Measurements from ENCODE around the gene GRIA3. TPM values are rescaled to one million over a fixed set of nuclear protein-coding genes. Genes with fewer than 3 reads are reported as not detected.
A peak's percentile ranks its signal among the peaks of the same experiment; 100 is the strongest.
"Not testable (repeated sequence)": the region's sequence is repeated elsewhere in the genome, so short reads cannot be mapped to it uniquely, and the experiment has no call there.

Gene GRIA3
- total RNA-seq, 1 experiment from 2014 or later: 1.4 TPM

GRCh38 chrX:123282241-123282640, 98.2 kb downstream of the GRIA3 start:
- WGBS (ENCODE audit: extremely low coverage, insufficient read length, low lambda C conversion rate): no CpG with 5 or more reads among the region's 5 CpGs
- no peak overlapping the region for H2BK5ac ChIP-seq (ENCODE audit: insufficient read length, low read length)
- H2BK120ac ChIP-seq (ENCODE audit: low read depth, low read length, poor library complexity, severe bottlenecking): no peak overlapping the region
- peaks cover 14% of the 10 kb centered on the region for H3K9me3 ChIP-seq (ENCODE audit: control insufficient read depth, low read depth, low read length)
- H3K4me1 ChIP-seq (ENCODE audit: insufficient read depth, low read length): no peaks in the 10 kb centered on the region
- no peak overlapping the region for H3K14ac ChIP-seq (ENCODE audit: insufficient read depth, low read length)
- H2BK15ac ChIP-seq (ENCODE audit: low read depth, low read length): no peak overlapping the region
- H3K4ac ChIP-seq (ENCODE audit: low read depth, low read length): no peak overlapping the region
- no peaks in the 10 kb centered on the region for H3K79me2 ChIP-seq (ENCODE audit: insufficient read depth, low read length)
- H3K36me3 Mint-ChIP-seq (ENCODE audit: insufficient read depth in 1 of 3, low read depth in 3 of 3): peaks cover 3 to 9% (median 5%) of the 10 kb centered on the region in 3 experiments; a peak in 4 of 7 replicates
- H3K56ac ChIP-seq (ENCODE audit: insufficient read length, low read depth, low read length): no peak overlapping the region
- H4K5ac ChIP-seq (ENCODE audit: insufficient read length, low read depth, low read length): no peak overlapping the region
- H4K20me1 ChIP-seq (ENCODE audit: control insufficient read depth, insufficient read depth, insufficient read length): no peaks in the 10 kb centered on the region
- no peak overlapping the region for H4K91ac ChIP-seq (ENCODE audit: insufficient read length, low read depth, low read length)
- TF ChIP-seq, protein P1, sequence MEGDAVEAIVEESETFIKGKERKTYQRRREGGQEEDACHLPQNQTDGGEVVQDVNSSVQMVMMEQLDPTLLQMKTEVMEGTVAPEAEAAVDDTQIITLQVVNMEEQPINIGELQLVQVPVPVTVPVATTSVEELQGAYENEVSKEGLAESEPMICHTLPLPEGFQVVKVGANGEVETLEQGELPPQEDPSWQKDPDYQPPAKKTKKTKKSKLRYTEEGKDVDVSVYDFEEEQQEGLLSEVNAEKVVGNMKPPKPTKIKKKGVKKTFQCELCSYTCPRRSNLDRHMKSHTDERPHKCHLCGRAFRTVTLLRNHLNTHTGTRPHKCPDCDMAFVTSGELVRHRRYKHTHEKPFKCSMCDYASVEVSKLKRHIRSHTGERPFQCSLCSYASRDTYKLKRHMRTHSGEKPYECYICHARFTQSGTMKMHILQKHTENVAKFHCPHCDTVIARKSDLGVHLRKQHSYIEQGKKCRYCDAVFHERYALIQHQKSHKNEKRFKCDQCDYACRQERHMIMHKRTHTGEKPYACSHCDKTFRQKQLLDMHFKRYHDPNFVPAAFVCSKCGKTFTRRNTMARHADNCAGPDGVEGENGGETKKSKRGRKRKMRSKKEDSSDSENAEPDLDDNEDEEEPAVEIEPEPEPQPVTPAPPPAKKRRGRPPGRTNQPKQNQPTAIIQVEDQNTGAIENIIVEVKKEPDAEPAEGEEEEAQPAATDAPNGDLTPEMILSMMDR (conservative IDR thresholded peaks at IDR 0.05): no peak
- H4K8ac ChIP-seq (replicated peaks; ENCODE audit: insufficient read length, low read depth, low read length): no peak overlapping the region
- H3T11ph ChIP-seq (ENCODE audit: low read length): no peak overlapping the region
- no peak overlapping the region for H3K27ac ChIP-seq (ENCODE audit: insufficient read length, low read depth, low read length)
- no peak overlapping the region for H3K18ac ChIP-seq (ENCODE audit: insufficient read length, low read depth, low read length)
- H2AK5ac ChIP-seq (ENCODE audit: insufficient read length, low read length): no peak overlapping the region
- no peak overlapping the region for H3K9ac ChIP-seq (ENCODE audit: extremely low read depth, insufficient read length, low read length)
- H2AFZ ChIP-seq (ENCODE audit: low read length): no peak overlapping the region
- peaks cover 25 to 79% of the 10 kb centered on the region in 2 experiments for H3K9me3 Mint-ChIP-seq
- H3K23me2 ChIP-seq (ENCODE audit: insufficient read length, low read depth, low read length, poor library complexity, severe bottlenecking): no peaks in the 10 kb centered on the region
- H2BK20ac ChIP-seq (ENCODE audit: low read depth, low read length, poor library complexity, severe bottlenecking): no peak overlapping the region
- no peak for DNase-seq
- H3K4me1 Mint-ChIP-seq: 0 out of 4 replicates have a peak, but pooled peaks cover 0 to 4% of the 10 kb centered on the region in 2 experiments
- H3K79me1 ChIP-seq (ENCODE audit: insufficient read depth, low read depth, low read length, poor library complexity, severe bottlenecking): no peaks in the 10 kb centered on the region
- H3K23ac ChIP-seq (ENCODE audit: insufficient read length, low read depth, low read length): no peak overlapping the region
- H3K4me2 ChIP-seq (ENCODE audit: insufficient read depth, insufficient read length, low read length): no peak overlapping the region
- H3K4me3 Mint-ChIP-seq: no peak overlapping the region
- no peak overlapping the region for H3K27ac Mint-ChIP-seq
- H3K27me3 ChIP-seq (ENCODE audit: insufficient read depth, low read length): no peaks in the 10 kb centered on the region; the same call in 1 of the 2 replicates
- H3K27me3 Mint-ChIP-seq (ENCODE audit: low read depth): peaks cover 2% of the 10 kb centered on the region; the same call in 1 of the 2 replicates
- no peak overlapping the region for H2BK12ac ChIP-seq (ENCODE audit: insufficient read length, low read depth, low read length)

DNA sequence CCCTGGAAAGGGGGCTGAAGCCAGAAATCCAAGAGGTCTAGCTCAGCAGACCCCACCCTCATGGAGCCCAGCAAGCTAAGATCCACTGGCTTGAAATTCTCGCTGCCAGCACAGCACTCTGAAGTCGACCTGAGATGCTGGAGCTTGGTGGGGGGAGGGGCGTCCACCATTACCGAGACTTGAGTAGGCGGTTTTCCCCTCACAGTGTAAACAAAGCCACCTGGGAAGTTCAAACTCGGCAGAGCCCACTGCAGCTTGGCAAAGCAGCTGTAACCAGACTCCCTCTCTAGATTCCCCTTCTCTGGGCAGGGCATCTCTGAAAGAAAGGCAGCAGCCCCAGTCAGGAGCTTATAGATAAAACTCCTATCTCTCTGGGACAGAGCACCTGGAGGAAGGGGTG, 99.3 kb downstream of the GRIA3 start:
- H3K27ac Mint-ChIP-seq; H3K36me3 Mint-ChIP-seq (ENCODE audit: insufficient read depth in 1 of 3, low read depth in 3 of 3): not testable (repeated sequence)
- peaks cover 33 to 85% of the 10 kb centered on the region in 2 experiments for H3K9me3 Mint-ChIP-seq

More for the DNA sequence above, 99.3 kb downstream of the GRIA3 start:
- not testable (repeated sequence) for H3K18ac ChIP-seq (ENCODE audit: insufficient read length, low read depth, low read length); H4K91ac ChIP-seq (ENCODE audit: insufficient read length, low read depth, low read length); H4K8ac ChIP-seq (replicated peaks; ENCODE audit: insufficient read length, low read depth, low read length); H2BK15ac ChIP-seq (ENCODE audit: low read depth, low read length); H2BK5ac ChIP-seq (ENCODE audit: insufficient read length, low read length); H3K27ac ChIP-seq (ENCODE audit: insufficient read length, low read depth, low read length); H3K56ac ChIP-seq (ENCODE audit: insufficient read length, low read depth, low read length); H2BK20ac ChIP-seq (ENCODE audit: low read depth, low read length, poor library complexity, severe bottlenecking); H3K79me1 ChIP-seq (ENCODE audit: insufficient read depth, low read depth, low read length, poor library complexity, severe bottlenecking); H3T11ph ChIP-seq (ENCODE audit: low read length); H3K79me2 ChIP-seq (ENCODE audit: insufficient read depth, low read length); H3K4me2 ChIP-seq (ENCODE audit: insufficient read depth, insufficient read length, low read length); H3K27me3 ChIP-seq (ENCODE audit: insufficient read depth, low read length); H3K4me1 ChIP-seq (ENCODE audit: insufficient read depth, low read length); H3K4me3 Mint-ChIP-seq; H3K27me3 Mint-ChIP-seq (ENCODE audit: low read depth); H3K4me1 Mint-ChIP-seq; H4K20me1 ChIP-seq (ENCODE audit: control insufficient read depth, insufficient read depth, insufficient read length); H2AK5ac ChIP-seq (ENCODE audit: insufficient read length, low read length); H2AFZ ChIP-seq (ENCODE audit: low read length); H3K23me2 ChIP-seq (ENCODE audit: insufficient read length, low read depth, low read length, poor library complexity, severe bottlenecking); H4K5ac ChIP-seq (ENCODE audit: insufficient read length, low read depth, low read length); H2BK12ac ChIP-seq (ENCODE audit: insufficient read length, low read depth, low read length); H3K4ac ChIP-seq (ENCODE audit: low read depth, low read length); H3K9ac ChIP-seq (ENCODE audit: extremely low read depth, insufficient read length, low read length); H2BK120ac ChIP-seq (ENCODE audit: low read depth, low read length, poor library complexity, severe bottlenecking); H3K14ac ChIP-seq (ENCODE audit: insufficient read depth, low read length); H3K23ac ChIP-seq (ENCODE audit: insufficient read length, low read depth, low read length)
- H3K9me3 ChIP-seq (ENCODE audit: control insufficient read depth, low read depth, low read length): peaks cover 14% of the 10 kb centered on the region
- no CpG with 5 or more reads among the region's 6 CpGs for WGBS (ENCODE audit: extremely low coverage, insufficient read length, low lambda C conversion rate)
- DNase-seq: peak; percentile 32

All from H9 (cell line).